Stimulated activated CD8-positive, alpha-beta memory T cell treated with anti-CD3 and anti-CD28 coated beads, Interleukin-7, amount 100 ng/mL, for 1 hour (primary cell): Measurements from ENCODE around the gene SDS.

Source experiments
- DNase-seq, 2 donors: peaks; one replicate each; pipeline ENCODE4 v3.0.0-alpha.2; 2020; ENCODE audit warnings: low read depth in 2 of 2

The SDS gene

GRCh38 chr12:113348849-113349536 is 54.7 kb downstream of the SDS start:
- no peak for DNase-seq

DNA sequence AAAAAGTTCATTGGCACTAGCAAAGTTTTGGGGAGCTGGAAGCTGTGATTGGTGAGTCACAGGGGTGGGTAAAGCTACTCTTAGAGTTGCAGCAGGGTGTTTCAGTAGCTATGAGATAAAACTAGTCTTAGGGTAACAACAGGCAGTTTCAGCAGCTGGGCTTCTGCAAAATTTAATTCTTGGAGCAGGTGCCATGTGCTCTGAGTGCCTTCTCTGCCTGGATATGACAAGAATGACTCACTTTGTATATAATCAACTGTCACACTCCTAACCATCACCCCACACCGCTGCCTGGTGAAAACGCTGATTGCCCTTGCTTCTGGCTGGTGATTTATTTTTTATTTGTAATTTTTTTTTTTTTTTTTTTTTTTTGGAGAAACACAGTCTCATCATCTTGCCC is 55.8 kb downstream of the SDS start:
- no peak for DNase-seq

DNA sequence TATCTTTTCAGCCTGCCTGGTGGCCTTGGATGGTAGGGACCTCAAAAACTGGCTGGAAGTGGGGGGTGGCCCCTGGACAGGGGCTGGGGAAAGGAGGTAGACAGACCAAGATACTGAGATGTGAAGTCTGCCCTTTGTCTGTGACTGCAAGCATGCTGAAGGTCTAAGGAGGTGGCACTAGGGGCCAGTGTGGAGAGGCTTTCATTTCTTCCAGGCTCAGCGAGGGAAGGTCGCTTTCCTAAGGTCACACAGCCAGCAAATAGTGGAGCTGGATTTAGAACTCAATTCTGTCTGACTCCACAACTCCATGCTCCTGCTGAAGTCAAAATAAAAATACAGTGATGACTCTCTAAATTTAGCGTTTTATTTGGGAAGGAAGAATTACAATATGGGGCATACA is 56.6 kb downstream of the SDS start:
- DNase-seq, result no peak

GRCh38 chr12:113346353-113346752 is 57.3 kb downstream of the SDS start:
- no peak for DNase-seq

GRCh38 chr12:113345318-113345717 is 58.4 kb downstream of the SDS start:
- no peak for DNase-seq
